C1 segment of cervical spinal cord (tissue), 14 donors: ENCODE results near the gene MT1G.
"Not testable (repeated sequence)": the region's sequence is repeated elsewhere in the genome, so short reads cannot be mapped to it uniquely, and the experiment has no call there.

Experiments
- DNase-seq, 14 donors: peaks; one replicate each; lab custom pipeline; 2025; lab: John Stamatoyannopoulos, UW

Gene MT1G

GRCh38 chr16:56684926-56685590 is 17.2 kb upstream of the MT1G start:
- DNase-seq = peak in 5 of 14 donors; percentile 33 to 78 (median 67)

- DNase-seq = peak in 4 of 14 donors; percentile 33 to 71 (median 52)
These were observed 16.5 kb upstream of the MT1G start for GRCh38 chr16:56684256-56684925.

- DNase-seq = peak in 1 of 14 donors; percentile 23
These were observed 15.7 kb upstream of the MT1G start for GRCh38 chr16:56683424-56684172.

- DNase-seq = peak in 1 of 14 donors; percentile 56
These were observed 15.0 kb upstream of the MT1G start for GRCh38 chr16:56682703-56683397.

GRCh38 chr16:56681939-56682702 is 14.3 kb upstream of the MT1G start, which contains the start of gene MT1X:
TSS of gene MT1X (plus strand) at chr16:56682470. CDS start at chr16:56682541, 71 bp downstream.
- peak; percentile 44 to 97 (median 79) for DNase-seq

GRCh38 chr16:56679818-56680217 is 12.0 kb upstream of the MT1G start:
- no peak for DNase-seq

GRCh38 chr16:56679078-56679730 is 11.3 kb upstream of the MT1G start:
- no peak for DNase-seq

- no peak for DNase-seq
These were observed 9.6 kb upstream of the MT1G start for GRCh38 chr16:56677474-56677873.

- DNase-seq = no peak
These were observed 7.9 kb upstream of the MT1G start for GRCh38 chr16:56675685-56676210.

- DNase-seq = not testable (repeated sequence)
These were observed 6.7 kb upstream of the MT1G start for GRCh38 chr16:56674570-56674969.

- DNase-seq = peak in 1 of 14 donors; percentile 31
These were observed 6.1 kb upstream of the MT1G start for GRCh38 chr16:56673921-56674320.

GRCh38 chr16:56672761-56673536 is 5.1 kb upstream of the MT1G start:
- DNase-seq = no peak

GRCh38 chr16:56672171-56672570 is 4.3 kb upstream of the MT1G start:
- not testable (repeated sequence) for DNase-seq

GRCh38 chr16:56671691-56672090 is 3.8 kb upstream of the MT1G start:
- not testable (repeated sequence) for DNase-seq

- DNase-seq = no peak
These were observed 2.7 kb upstream of the MT1G start for GRCh38 chr16:56670620-56670934.

GRCh38 chr16:56669840-56670619 is 2.2 kb upstream of the MT1G start:
- no peak for DNase-seq

GRCh38 chr16:56669005-56669839 is 1.4 kb upstream of the MT1G start, which contains the start of gene MT1H:
TSS of gene MT1H (plus strand) at chr16:56669814. CDS start at chr16:56669885, 71 bp downstream.
- no peak for DNase-seq
